GM12873 (cell line): Measurements from ENCODE around the gene OSER1.
A peak's percentile ranks its signal among the peaks of the same experiment; 100 is the strongest.

Experiments used
- TF ChIP-seq, protein P1 (sequence below): IDR thresholded peaks from 2 replicates; pipeline ENCODE4 v1.5.1; 2012; ENCODE audit warnings: low read depth, mild to moderate bottlenecking, moderate library complexity, low read length, control low read depth; ENCODE audit not compliant: insufficient read depth; ENCODE audit errors: missing control alignments

OSER1 gene

DNA sequence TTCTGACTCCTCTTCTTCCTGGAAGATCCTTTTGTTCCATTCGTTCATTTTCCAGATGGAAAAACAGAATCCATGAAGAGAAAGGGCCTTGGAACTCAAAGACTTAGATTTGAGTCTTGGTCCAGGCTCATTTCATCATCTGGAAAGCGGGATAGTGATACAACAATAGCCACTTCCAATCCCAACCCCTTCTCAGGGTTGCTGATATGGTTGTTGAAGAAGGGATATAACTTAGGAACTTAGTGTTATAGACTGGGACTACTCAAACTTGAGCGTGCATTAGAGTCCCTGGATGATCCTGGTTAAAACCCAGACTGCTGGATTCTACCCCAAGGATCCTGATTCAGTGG is 37.8 kb upstream of the OSER1 start:
- TF ChIP-seq, protein P1, sequence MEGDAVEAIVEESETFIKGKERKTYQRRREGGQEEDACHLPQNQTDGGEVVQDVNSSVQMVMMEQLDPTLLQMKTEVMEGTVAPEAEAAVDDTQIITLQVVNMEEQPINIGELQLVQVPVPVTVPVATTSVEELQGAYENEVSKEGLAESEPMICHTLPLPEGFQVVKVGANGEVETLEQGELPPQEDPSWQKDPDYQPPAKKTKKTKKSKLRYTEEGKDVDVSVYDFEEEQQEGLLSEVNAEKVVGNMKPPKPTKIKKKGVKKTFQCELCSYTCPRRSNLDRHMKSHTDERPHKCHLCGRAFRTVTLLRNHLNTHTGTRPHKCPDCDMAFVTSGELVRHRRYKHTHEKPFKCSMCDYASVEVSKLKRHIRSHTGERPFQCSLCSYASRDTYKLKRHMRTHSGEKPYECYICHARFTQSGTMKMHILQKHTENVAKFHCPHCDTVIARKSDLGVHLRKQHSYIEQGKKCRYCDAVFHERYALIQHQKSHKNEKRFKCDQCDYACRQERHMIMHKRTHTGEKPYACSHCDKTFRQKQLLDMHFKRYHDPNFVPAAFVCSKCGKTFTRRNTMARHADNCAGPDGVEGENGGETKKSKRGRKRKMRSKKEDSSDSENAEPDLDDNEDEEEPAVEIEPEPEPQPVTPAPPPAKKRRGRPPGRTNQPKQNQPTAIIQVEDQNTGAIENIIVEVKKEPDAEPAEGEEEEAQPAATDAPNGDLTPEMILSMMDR = no peak

- TF ChIP-seq, protein P1 = peak; percentile 55
Observed at GRCh38 chr20:44247586-44248409, 37.2 kb upstream of the OSER1 start.

DNA sequence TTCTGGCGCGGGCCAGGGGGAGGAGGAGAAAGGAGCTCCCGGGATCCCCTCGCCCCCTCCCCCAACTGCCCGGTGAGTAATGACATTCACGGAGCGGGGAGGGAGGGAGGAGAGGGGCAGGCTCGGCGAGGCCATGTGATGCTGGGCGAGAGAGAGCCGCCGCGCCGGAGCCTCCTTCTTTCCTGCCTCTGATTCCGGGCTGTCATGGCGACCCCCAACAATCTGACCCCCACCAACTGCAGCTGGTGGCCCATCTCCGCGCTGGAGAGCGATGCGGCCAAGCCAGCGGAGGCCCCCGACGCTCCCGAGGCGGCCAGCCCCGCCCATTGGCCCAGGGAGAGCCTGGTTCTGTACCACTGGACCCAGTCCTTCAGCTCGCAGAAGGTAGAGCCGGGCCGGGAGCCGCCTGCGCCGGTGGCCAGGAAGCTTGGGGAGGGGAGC is 36.6 kb upstream of the OSER1 start, which contains the start of gene GDAP1L1:
Gene GDAP1L1 (plus strand): TSS at position 178 of the 441 bp plus-strand sequence. CDS start 27 bp downstream, at position 205.
- TF ChIP-seq, protein P1 = no peak

DNA sequence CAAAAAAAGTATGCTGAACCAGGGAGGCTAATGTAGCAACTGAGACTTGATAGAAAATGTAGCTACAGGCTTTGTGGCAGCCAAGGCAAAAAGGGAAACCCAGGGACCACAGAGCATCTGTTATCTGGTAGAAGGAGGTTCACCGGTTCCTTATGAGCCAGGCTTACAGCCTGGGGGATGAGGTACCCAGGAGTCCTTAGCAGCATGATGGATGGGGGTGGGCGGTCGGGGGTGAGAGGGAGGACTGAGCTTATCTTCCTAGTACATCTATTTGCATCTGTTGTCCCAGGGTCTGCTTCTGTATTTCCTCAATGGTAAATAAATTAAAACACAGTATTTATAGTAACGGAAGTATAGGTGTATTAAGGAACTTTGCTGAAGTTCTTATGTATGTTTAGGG is 35.4 kb upstream of the OSER1 start:
- TF ChIP-seq, protein P1 = no peak

- TF ChIP-seq, protein P1 = no peak
Observed at GRCh38 chr20:44241796-44242195, 31.2 kb upstream of the OSER1 start.

- TF ChIP-seq, protein P1 = no peak
Observed at GRCh38 chr20:44235702-44236101, 25.1 kb upstream of the OSER1 start.

DNA sequence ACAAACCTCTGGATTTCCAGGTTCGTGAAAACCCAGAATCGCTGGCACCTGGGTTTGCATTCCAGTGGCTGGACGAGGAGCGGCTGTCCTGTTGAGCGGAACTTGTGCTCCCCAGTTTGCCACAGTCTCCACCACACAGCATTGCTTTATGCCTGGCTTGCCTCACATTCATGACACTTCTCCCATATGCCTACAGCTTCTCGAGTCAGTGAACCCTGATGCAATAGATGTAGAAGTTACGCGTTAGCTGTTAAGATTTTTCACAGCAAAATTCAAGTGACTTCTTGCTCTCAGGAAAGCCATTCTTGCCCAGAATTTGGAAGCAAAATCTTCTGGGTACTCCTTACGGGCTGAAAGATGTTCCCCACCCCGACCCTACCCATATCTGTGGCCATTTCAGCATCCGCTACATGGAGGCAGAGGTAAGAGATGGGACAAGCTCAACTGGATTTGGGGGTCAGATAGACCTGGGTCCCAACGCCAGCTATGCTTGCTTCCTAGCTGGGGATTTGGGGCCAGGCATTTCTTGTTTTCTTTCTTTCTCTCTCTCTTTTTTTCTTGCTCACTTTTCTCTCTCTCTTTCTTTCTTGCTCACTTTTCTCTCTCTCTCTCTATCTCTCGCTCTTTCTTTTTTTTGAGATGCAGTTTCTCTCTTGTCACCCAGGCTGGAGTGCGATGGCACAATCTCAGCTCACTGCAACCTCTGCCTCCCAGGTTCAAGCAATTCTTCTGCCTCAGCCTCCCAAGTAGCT is 24.2 kb upstream of the OSER1 start:
- TF ChIP-seq, protein P1 = no peak
